SK-N-MC (cell line): ENCODE measurements around the gene MGMT.

Experiments used
- DNase-seq: peaks from one replicate; pipeline ENCODE4 v3.0.0-alpha.2; 2011; ENCODE audit warnings: low read depth, low spot score
- H3K27ac ChIP-seq: fragments of 200-600 bp; sonication (generic); 2 replicates; pipeline ENCODE4 v1.5.1; 2016; ENCODE audit warnings: mixed run types
- H3K36me3 ChIP-seq: fragments of 200-600 bp; sonication (generic); 2 replicates; pipeline ENCODE4 v1.6.1; 2017; ENCODE audit warnings: antibody characterized with exemption, low read length, mixed read lengths; ENCODE audit not compliant: insufficient read depth
- H3K4me3 ChIP-seq: fragments of 200-600 bp; sonication (generic); 2 replicates; pipeline ENCODE4 v1.5.1; 2016
- H3K9ac ChIP-seq: fragments of 200-600 bp; sonication (generic); 2 replicates; pipeline ENCODE4 v1.8.0; 2017; ENCODE audit warnings: mixed run types, mixed read lengths; ENCODE audit not compliant: insufficient read length
- H3K9me3 ChIP-seq: fragments of 200-600 bp; sonication (generic); 2 replicates; pipeline ENCODE4 v1.6.1; 2017; ENCODE audit warnings: low read depth, mild to moderate bottlenecking, antibody characterized with exemption, low read length, moderate library complexity, mixed read lengths
- EZH2 ChIP-seq: fragments of 200-600 bp; sonication (generic); IDR thresholded peaks from one replicate; pipeline ENCODE4 v1.6.1; 2017; ENCODE audit warnings: antibody characterized with exemption
- FOXP2 ChIP-seq: optimal IDR thresholded peaks from 2 replicates; pipeline ENCODE3; 2011; ENCODE audit warnings: mild to moderate bottlenecking, moderate library complexity; ENCODE audit not compliant: insufficient read depth; ENCODE audit errors: extremely low read length, control extremely low read depth
- POLR2AphosphoS5 ChIP-seq: IDR thresholded peaks from 2 replicates; pipeline ENCODE4 v1.6.1; 2012; ENCODE audit warnings: mild to moderate bottlenecking, low read depth, low read length, borderline replicate concordance

The MGMT gene

GRCh38 chr10:129779126-129780111 is 312.4 kb downstream of the MGMT start:
- H3K36me3 ChIP-seq, result no peaks in the 10 kb centered on the region
- no peaks in the 10 kb centered on the region for H3K9me3 ChIP-seq
- H3K27ac ChIP-seq, result no peak overlapping the region
- H3K9ac ChIP-seq, result no peak overlapping the region
- TF ChIP-seq EZH2, result no peak
- TF ChIP-seq FOXP2, result no peak
- no peak for TF ChIP-seq POLR2AphosphoS5
- no peak overlapping the region for H3K4me3 ChIP-seq
- DNase-seq, result no peak

- no peak for DNase-seq
- no peak for TF ChIP-seq EZH2
- TF ChIP-seq FOXP2, result no peak
- no peak for TF ChIP-seq POLR2AphosphoS5
- Histone ChIP-seq H3K9ac (no peak overlapping the region), H3K9me3 (no peaks in the 10 kb centered on the region), H3K4me3 (no peak overlapping the region), H3K27ac (no peak overlapping the region), H3K36me3 (no peaks in the 10 kb centered on the region)
Observed at GRCh38 chr10:129780198-129780597, 313.2 kb downstream of the MGMT start.

GRCh38 chr10:129780901-129781795 is 314.1 kb downstream of the MGMT start:
- no peak overlapping the region for H3K4me3 ChIP-seq
- no peak for TF ChIP-seq EZH2
- no peak for TF ChIP-seq POLR2AphosphoS5
- TF ChIP-seq FOXP2, result no peak
- H3K27ac ChIP-seq, result no peak overlapping the region
- no peak overlapping the region for H3K9ac ChIP-seq
- DNase-seq, result no peak
- H3K36me3 ChIP-seq, result no peaks in the 10 kb centered on the region
- H3K9me3 ChIP-seq, result no peaks in the 10 kb centered on the region

- no peaks in the 10 kb centered on the region for H3K36me3 ChIP-seq
- no peak overlapping the region for H3K27ac ChIP-seq
- no peaks in the 10 kb centered on the region for H3K9me3 ChIP-seq
- TF ChIP-seq POLR2AphosphoS5 (no peak), EZH2 (no peak), FOXP2 (no peak)
- no peak overlapping the region for H3K9ac ChIP-seq
- no peak for DNase-seq
- no peak overlapping the region for H3K4me3 ChIP-seq
Observed at GRCh38 chr10:129784291-129784690, 317.2 kb downstream of the MGMT start.

- TF ChIP-seq EZH2 (no peak), POLR2AphosphoS5 (no peak), FOXP2 (no peak)
- H3K9ac ChIP-seq, result no peak overlapping the region
- no peak overlapping the region for H3K4me3 ChIP-seq
- no peak for DNase-seq
- no peaks in the 10 kb centered on the region for H3K9me3 ChIP-seq
- H3K36me3 ChIP-seq, result no peaks in the 10 kb centered on the region
- H3K27ac ChIP-seq, result no peak overlapping the region
Observed at GRCh38 chr10:129784891-129785290, 317.9 kb downstream of the MGMT start.

GRCh38 chr10:129785536-129785981 is 318.5 kb downstream of the MGMT start:
- H3K9ac ChIP-seq, result no peak overlapping the region
- no peaks in the 10 kb centered on the region for H3K36me3 ChIP-seq
- no peak overlapping the region for H3K27ac ChIP-seq
- no peaks in the 10 kb centered on the region for H3K9me3 ChIP-seq
- DNase-seq, result no peak
- no peak for TF ChIP-seq FOXP2
- no peak for TF ChIP-seq POLR2AphosphoS5
- no peak for TF ChIP-seq EZH2
- H3K4me3 ChIP-seq, result no peak overlapping the region

- DNase-seq, result no peak
- H3K4me3 ChIP-seq, result no peak overlapping the region
- no peak overlapping the region for H3K27ac ChIP-seq
- no peak overlapping the region for H3K9ac ChIP-seq
- H3K36me3 ChIP-seq, result no peaks in the 10 kb centered on the region
- no peaks in the 10 kb centered on the region for H3K9me3 ChIP-seq
- TF ChIP-seq POLR2AphosphoS5 (no peak), EZH2 (no peak), FOXP2 (no peak)
Observed at GRCh38 chr10:129786216-129786615, 319.2 kb downstream of the MGMT start.

GRCh38 chr10:129787557-129787956 is 320.5 kb downstream of the MGMT start:
- no peaks in the 10 kb centered on the region for H3K9me3 ChIP-seq
- no peak for DNase-seq
- no peak overlapping the region for H3K27ac ChIP-seq
- no peak for TF ChIP-seq POLR2AphosphoS5
- no peak for TF ChIP-seq FOXP2
- TF ChIP-seq EZH2, result no peak
- H3K36me3 ChIP-seq, result no peaks in the 10 kb centered on the region
- H3K9ac ChIP-seq, result no peak overlapping the region
- H3K4me3 ChIP-seq, result no peak overlapping the region
